Measurements from ENCODE around the gene NR2F1-AS1.

Gene NR2F1-AS1

DNA sequence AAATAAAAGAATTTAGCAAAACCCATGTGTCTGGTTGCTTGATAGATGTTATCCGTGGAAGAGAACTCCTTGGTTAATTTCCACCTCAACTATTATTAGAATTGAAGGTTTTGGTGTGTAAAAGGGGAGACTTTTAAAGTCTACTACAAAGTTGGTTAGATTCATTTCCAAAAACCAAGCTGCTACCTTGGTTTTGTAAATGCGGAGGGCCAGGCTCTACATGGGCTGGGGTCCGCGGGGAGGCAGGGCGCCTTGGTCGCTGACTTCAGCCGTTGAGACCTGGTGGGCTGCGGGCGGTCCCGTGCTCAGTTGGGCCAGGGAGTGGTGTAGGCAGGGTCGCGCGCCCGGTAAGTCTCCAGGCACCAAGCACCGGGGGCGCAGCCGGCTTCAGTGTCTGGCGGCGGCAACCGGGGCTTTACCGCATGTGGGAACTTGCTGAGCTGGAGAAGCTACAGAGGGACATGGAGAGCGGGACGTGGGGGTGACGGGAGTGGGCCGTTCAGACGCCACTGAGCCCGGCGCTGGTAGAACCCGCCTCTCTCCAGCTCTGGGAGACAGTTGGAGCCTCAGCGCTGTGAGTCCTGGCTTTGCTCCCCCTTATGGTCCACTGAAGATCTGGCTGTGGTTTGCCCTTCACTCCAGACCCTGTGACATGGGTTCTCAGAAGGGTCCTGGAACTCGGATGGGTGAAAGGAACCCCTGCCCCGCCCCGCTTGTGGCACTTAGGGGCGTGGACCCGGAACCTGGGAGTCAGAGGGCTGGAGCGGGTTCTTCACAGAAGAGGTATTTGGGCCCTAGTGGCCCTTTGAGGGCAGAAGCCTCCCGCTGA is 13.8 kb upstream of the NR2F1-AS1 start:
- in situ Hi-C loops (cut with HindIII; ENCODE audit: low pct_ligation_motif_present, low pct_unique_long_range_greater_than_20kb, low sequenced_read_pairs): no loop called here
- DNase-seq: no peak

DNA sequence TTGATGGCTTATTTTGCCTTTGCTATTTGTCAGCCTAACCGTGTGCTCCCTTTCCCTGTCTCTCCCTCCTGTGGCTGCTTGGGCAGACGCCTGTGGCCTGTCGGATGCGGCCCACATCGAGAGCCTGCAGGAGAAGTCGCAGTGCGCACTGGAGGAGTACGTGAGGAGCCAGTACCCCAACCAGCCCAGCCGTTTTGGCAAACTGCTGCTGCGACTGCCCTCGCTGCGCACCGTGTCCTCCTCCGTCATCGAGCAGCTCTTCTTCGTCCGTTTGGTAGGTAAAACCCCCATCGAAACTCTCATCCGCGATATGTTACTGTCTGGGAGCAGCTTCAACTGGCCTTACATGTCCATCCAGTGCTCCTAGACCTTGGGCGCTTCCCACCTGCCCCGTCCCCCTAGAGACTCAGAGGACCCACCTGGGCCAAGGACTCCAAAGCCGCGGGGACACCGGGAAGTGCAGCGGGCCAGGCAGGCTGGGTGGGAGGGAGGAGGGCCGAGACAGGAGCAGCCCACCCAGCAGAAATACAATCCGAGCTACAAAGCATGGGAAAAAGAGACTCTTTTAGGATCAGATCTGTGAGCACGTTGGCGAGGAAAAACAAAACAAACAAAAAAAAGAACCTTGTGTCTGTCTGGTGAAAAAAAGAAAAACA is 12.6 kb upstream of the NR2F1-AS1 start:
- in situ Hi-C loops (cut with HindIII; ENCODE audit: low pct_ligation_motif_present, low pct_unique_long_range_greater_than_20kb, low sequenced_read_pairs): no loop called here
- no peak for DNase-seq

DNA sequence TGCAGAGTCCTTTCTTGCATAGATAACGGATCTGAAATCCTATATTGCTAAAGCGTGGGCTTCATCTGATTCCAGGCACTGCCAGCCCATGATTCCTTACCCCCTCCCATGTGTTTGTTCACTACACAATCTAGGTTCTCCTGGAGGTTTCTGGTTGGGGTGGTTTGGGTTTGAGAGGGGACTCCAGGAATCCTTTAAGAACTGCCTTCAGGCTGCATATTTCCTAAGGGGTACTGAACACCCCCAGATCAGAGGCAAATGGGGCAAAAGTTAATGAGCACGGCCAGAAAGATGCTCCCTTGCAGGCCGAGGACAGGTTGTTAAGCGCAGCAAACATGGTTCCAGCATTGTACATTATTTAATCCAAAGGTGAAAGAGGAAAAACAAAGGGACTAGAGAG is 11.9 kb upstream of the NR2F1-AS1 start:
- DNase-seq: no peak
- in situ Hi-C loops (cut with HindIII; ENCODE audit: low pct_ligation_motif_present, low pct_unique_long_range_greater_than_20kb, low sequenced_read_pairs): no loop called here

DNA sequence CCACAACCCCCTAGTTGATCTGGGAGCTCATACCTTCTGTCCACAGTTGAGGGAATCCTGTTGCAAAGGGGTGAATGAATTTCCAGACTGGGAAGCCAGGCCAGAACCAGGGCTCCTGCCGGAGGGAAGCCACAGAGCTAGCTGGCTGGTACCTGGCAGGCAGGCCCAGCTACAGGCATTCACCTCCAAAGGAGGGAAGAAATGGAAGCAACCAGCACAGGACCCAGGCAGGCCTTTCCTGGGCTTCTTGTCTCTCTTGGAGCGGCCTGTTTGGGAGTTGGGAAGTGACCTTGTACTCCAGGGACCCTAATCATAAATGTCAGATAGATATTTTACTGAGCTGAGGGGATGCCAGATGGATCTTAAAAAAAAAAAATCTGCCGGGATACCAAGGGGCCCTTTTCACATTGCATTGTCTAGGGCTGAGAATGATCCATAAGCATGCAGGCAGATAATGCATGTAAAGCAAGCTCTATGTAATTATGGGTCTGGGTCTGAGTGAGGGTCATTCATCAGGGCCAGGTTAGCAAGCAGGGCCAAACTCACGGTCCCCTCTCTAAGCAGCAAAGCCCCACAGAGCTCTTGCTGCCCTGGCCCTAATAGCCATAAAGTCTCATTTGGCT is 10.4 kb upstream of the NR2F1-AS1 start:
- in situ Hi-C loops (cut with HindIII; ENCODE audit: low pct_ligation_motif_present, low pct_unique_long_range_greater_than_20kb, low sequenced_read_pairs): no loop called here
- no peak for DNase-seq

DNA sequence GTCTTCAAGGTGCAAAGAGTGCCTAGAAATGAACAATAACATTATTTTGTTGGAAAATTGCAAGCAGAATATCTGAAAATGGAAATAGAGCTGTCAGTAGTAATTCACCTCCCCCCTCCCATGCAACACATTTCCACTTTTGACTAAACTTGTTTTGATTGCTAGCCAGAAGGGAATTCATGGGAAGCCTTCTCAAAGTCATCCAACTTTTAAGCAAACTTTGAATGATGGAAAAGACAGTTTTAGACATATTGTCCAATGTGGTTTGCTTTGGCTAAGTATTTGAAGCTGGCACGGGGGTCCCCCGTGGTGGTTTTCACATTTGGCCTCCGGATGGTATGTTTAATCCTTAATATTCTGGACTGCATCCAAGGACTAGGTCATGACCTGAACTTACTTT is 9.5 kb upstream of the NR2F1-AS1 start:
- DNase-seq: no peak
- in situ Hi-C loops (cut with HindIII; ENCODE audit: low pct_ligation_motif_present, low pct_unique_long_range_greater_than_20kb, low sequenced_read_pairs): no loop called here

DNA sequence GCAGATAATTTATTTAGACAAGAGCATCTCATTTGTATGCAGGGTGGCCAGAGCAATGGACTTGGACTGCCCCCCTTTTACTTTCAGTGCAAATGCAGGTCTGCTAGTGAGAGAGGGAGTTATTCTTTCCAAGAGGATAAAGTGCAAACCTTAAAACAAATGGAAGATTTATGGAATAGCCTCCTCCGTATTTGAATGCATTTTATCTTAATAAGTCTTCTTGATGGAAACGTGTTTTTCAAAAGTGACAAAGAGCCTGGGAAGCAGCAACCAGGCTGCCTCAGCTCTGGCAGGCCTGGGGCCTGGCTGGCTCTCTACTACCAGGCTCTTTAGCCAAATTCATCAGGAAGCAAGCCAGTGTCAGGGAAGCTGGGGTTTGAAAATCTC is 8.8 kb upstream of the NR2F1-AS1 start:
- no peak for DNase-seq
- in situ Hi-C loops (cut with HindIII; ENCODE audit: low pct_ligation_motif_present, low pct_unique_long_range_greater_than_20kb, low sequenced_read_pairs): no loop called here

DNA sequence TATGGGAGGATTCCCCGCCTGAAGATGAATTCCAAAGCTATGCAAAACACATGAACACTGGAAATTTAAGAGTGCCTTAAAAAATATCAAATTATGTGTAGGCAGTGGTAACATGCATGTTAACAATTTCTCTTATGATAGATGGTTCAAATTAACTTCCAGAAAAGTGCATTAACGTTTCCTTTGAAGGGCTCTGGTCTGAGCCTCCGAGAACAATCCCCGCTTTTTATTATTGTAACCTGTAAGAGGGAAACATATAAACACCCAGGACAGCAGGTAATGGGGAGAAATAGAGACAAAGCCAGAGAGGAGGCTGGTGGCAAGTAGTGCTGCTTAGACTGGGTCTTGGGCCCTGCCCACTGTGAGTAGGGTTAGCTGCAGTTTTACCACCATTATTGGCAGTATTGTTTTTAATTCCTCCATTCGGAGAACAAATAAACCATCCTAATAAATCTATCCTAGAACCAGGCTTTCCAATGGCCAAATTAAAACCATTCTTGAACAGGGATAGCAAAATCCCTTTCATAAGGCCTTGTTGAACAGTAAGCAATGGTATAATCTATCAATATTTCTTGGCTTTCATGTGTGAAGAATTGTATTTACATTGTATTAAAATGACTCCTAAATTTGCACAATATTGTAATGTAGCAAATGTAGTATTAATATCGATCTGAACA is 8.3 kb upstream of the NR2F1-AS1 start:
- in situ Hi-C loops (cut with HindIII; ENCODE audit: low pct_ligation_motif_present, low pct_unique_long_range_greater_than_20kb, low sequenced_read_pairs): no loop called here
- DNase-seq: no peak

DNA sequence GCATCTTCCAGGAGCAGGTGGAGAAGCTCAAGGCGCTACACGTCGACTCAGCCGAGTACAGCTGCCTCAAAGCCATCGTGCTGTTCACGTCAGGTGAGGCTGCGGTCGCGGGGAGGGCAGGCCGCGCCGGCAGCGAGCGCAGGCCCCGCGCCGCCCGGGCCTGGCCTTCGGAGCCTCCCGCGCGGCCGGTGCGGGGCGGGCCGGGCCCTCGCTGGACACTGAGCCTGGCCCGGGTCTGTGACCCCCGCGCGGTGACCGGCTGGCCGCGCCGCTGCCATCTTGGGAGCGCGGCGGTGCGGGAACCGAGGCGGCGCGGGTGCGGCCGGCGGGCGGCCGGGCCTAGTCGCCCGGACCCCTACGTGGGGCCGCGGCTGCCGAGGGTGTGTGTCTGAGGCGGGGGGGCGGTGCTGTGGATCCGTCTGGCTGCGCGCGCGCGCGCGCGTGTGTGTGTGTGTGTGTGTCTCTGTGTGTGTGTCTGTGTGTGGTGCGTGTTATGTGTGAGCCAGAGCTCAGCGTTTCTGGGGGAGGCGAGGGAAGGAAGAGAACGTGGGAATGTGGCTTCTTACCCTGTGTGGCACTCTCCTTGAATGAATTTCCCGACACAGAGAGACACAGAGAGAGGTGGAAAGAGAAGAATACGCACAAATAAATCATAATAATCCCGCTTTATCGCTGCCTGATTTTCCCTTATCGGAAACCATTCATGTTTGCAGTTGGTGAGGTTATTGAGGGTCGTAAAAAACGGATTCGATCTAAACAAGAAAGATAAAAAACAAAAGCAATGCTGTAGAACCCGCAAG is 7.5 kb upstream of the NR2F1-AS1 start:
- in situ Hi-C loops (cut with HindIII; ENCODE audit: low pct_ligation_motif_present, low pct_unique_long_range_greater_than_20kb, low sequenced_read_pairs): no loop called here
- DNase-seq: no peak

DNA sequence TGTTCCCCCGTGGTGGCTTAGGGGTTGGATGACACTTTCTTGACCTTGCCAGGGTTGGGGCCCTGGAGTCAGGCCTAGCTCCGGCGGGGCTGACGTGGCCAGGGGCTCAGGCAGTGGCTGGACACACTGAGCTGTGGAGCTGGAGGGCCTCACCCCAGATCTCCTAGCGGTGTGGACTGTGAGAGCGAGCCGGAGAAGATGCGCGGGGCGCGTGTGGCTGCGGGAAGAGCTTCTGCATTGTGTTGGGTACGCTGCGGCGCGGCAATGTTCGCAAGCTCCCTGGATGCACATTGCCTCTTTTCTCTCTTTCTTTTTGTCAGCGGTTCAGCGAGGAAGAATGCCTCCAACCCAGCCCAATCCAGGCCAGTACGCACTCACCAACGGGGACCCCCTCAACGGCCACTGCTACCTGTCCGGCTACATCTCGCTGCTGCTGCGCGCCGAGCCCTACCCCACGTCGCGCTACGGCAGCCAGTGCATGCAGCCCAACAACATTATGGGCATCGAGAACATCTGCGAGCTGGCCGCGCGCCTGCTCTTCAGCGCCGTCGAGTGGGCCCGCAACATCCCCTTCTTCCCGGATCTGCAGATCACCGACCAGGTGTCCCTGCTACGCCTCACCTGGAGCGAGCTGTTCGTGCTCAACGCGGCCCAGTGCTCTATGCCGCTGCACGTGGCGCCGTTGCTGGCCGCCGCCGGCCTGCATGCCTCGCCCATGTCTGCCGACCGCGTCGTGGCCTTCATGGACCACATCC is 6.8 kb upstream of the NR2F1-AS1 start:
- in situ Hi-C loops (cut with HindIII; ENCODE audit: low pct_ligation_motif_present, low pct_unique_long_range_greater_than_20kb, low sequenced_read_pairs): no loop called here
- DNase-seq: no peak

DNA sequence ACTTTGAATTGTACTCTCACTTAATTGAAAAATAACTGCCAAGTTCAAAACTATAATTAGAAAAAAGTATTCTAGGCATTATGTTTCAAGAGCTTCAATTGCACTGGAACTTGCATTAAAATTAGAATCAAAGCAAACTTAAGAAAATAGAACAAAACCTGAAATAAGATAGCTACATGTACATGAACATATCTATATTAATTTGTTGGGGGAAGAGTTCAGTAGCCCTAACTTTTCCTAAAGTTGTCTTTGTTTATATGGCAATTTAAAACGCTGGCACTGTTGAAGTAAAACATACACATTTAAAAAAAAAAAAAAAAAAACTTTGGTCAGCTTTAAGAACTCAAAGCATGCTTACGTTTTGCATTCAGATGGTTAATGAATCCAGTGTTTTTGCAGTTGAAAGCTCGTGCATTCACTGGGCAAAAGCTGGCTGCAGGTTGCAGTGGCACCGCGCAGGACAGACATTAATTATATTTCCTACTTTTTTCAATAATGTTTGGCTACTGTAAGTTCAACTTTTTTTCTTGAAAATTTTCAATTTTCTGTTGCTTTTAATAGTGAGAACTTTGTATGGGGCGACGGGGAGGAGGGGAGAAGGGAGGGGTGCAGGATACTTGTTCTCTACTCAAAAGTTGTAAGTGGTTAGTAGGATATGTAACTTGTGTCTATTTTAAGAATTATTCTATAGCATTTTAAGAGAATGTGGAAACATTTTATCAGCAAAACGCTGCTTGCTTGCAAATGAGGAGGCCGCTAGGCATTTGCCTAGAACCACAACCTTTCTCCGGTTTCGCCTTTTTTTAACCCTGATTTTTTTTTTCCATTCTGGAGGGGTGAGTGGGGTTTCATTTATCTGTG is 5.9 kb upstream of the NR2F1-AS1 start:
- in situ Hi-C loops (cut with HindIII; ENCODE audit: low pct_ligation_motif_present, low pct_unique_long_range_greater_than_20kb, low sequenced_read_pairs): no loop called here
- DNase-seq: no peak

DNA sequence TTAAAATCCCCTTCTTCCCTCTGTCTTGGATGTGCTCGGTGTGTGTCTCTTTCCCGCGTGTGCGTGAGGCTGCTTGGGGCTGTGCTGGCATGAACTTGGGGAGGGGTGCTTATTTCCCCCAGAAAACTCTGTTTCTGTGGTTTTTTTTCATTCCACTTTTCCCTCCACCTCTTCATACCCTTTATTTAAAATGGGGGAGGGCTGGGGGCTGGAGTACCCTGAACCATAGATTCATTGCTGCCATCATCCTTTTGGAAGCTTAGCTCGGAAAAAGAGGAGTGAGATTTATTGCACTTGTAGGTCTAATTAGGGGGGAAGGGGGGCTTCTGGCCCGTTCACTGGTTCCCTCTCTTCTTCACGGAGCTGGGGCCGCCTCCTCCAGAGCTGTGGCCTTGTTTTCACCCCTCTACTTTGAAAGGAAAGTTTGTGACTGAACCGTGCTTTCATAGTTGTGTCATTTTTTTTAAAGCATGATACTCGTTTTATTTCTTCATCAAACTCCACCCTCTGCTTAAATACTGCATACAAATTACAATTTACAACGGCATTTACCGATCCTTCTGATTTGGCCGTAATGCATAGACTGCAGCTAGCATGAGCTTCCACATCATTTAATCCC is 4.9 kb upstream of the NR2F1-AS1 start:
- in situ Hi-C loops (cut with HindIII; ENCODE audit: low pct_ligation_motif_present, low pct_unique_long_range_greater_than_20kb, low sequenced_read_pairs): no loop called here
- DNase-seq: no peak

DNA sequence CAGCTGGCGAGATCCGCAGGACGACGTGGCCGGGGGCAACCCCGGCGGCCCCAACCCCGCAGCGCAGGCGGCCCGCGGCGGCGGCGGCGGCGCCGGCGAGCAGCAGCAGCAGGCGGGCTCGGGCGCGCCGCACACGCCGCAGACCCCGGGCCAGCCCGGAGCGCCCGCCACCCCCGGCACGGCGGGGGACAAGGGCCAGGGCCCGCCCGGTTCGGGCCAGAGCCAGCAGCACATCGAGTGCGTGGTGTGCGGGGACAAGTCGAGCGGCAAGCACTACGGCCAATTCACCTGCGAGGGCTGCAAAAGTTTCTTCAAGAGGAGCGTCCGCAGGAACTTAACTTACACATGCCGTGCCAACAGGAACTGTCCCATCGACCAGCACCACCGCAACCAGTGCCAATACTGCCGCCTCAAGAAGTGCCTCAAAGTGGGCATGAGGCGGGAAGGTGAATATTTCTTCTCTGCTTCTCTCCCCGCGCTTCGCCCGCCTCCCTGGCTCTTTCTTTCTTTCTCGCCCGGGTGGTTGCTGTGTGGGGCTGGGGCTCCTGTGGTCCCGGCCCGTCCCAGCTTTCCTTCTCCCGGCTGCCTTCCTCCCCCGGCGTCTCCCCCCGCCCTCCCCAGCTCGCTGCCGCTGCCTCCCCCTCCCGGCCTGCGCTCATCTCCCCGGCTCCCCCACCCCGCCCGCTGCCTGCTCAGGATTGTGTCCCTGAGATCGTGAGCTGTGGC is 4.2 kb upstream of the NR2F1-AS1 start:
- in situ Hi-C loops (cut with HindIII; ENCODE audit: low pct_ligation_motif_present, low pct_unique_long_range_greater_than_20kb, low sequenced_read_pairs): no loop called here
- DNase-seq: peak; percentile 16

DNA sequence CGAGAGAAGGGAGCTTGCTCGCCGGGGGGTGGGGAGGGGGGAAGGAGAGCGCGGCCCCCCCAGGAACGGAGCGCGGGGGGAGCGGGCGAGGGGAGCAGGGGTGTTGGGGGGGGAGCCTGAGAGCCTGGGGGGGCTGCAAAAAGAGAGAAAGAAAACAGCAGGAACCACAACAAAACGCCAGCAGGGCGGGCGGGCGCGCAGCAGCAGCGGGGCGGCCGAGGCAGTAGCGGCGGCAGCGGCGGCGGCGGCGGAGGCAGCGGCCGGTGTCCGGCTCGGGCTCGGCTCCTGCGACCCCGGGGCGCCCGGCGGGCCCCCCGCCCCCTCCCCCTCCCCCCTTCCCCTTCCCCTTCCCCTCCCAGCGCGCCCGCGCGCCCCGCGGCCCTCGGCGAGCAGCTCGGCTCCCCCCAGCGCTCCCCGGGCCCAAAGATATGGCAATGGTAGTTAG is 3.6 kb upstream of the NR2F1-AS1 start:
- in situ Hi-C loops (cut with HindIII; ENCODE audit: low pct_ligation_motif_present, low pct_unique_long_range_greater_than_20kb, low sequenced_read_pairs): no loop called here
- no peak for DNase-seq

DNA sequence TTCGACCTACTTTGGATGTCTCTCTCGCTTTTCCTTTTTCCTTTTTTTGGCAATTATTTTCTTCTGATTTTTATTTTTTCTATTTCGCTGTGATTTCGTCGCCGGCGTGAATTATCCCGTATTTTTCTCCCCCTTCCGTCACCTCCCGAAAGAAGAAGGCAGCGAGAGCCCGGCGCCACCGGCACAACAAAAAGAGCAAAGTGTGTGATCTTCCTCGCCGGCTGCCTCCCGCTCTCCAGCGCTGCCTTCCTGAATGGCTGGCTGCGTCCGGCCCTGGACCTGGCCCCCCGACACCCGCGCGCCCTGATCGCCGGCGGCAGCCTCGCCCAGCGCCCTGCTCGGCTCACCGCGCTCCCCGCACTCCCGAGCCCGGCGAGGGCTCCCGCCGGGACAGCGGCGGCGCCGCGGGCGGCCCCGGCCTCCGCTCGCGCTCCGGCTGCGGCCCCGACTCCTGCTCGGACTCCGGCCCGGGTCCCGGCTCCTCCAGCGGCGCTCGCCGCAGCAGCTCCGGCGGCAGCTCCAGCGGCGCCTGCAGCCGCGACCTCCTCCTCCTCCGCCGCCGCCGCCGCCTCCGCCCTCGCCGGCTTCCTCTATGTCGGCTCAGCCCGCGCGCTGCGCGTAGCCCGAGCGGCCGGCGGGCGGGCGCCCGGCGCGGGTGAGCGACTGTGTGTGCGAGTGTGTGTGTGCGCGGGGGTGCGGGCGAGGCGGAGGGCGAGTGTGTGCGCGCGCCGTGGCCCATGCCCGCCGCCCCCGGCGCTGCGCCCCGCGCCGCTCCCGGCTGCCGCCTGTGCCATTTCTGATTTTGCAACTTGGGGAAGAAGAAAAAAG is 3.0 kb upstream of the NR2F1-AS1 start:
- in situ Hi-C loops (cut with HindIII; ENCODE audit: low pct_ligation_motif_present, low pct_unique_long_range_greater_than_20kb, low sequenced_read_pairs): no loop called here
- DNase-seq: peak; percentile 38

DNA sequence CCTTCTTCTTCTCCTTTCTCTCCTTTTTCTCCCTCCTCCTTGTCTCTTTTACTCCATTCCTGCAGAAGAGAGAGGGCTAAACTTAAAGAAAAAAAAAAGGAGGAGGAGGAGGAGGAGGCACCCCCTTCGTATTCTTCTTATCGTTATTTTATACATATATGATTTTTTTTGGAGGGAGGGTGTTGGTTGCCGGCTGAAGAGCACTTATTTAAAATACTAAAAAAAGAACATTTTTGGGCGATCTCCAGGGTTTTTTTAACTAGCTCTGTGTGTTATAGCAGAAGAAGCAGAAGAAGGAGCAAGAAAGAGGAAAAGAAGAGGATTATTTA is 2.4 kb upstream of the NR2F1-AS1 start:
- in situ Hi-C loops (cut with HindIII; ENCODE audit: low pct_ligation_motif_present, low pct_unique_long_range_greater_than_20kb, low sequenced_read_pairs): no loop called here
- no peak for DNase-seq
